HT1080 (cell line): ENCODE data around the gene ARRB1. TPM values are rescaled to one million over a fixed set of nuclear protein-coding genes. Genes with fewer than 3 reads are reported as not detected.
A peak's percentile ranks its signal among the peaks of the same experiment; 100 is the strongest.
"Not testable (repeated sequence)": the region's sequence is repeated elsewhere in the genome, so short reads cannot be mapped to it uniquely, and the experiment has no call there.

Source experiments
- DNase-seq: peaks from one replicate; pipeline ENCODE4 v3.0.0-alpha.2; 2015; ENCODE audit warnings: low read depth
- total RNA-seq: library from RNA; depleted of rRNA; stranded (reverse); fragments of >200 nt; shearing (Covaris generic); gene quantifications from 2 replicates; pipeline ENCODE4 v1.2.3, GENCODE V29; 2014

The ARRB1 gene
- total RNA-seq, 1 experiment from 2014 or later: 10.6 TPM

- DNase-seq: peak; percentile 69
These were observed 6.6 kb downstream of the ARRB1 start for GRCh38 chr11:75344761-75345454.

- DNase-seq: no peak
These were observed 7.3 kb downstream of the ARRB1 start for GRCh38 chr11:75344186-75344585.

DNA sequence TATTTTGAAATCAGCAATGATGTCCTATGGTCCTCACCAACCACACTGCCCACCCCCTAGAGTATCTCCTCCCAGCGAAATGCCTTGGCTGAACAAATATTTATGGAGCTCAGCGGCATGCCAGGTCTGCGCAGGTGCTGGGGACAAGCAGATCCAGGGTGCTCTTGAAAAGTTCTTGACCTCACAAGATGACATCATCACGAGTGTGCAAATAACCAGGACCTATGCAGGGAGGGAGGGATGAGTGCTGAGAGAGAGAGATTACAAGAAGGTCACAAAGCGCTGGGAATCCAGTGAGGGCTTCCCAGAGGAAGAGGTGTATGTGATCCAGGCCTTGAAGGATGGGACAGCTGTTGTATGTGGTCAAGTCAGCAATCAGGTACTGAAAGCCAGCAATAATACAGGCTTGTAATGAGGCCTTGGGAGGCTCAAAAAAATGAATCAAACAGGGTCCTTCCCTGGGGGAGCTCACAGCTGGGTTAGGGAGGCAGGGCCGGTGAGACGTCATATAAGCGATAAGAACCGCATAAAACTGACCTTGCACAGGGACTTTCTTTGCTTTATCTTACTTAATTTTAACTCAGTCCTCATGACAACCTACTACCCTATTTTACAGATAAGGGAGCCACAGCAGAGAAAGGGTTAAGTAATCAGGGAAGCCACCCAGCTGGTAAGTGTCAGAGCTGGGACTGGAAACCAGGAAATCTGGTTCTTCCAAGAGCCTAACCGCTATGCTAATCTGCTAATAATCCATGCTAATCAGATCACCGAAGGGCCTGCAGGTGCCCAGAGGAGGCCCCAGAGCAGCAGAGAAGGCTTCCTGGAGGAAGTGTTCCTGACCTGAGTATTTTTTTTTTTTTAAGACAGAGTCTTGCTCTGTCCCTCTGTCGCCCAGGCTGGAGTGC, 8.2 kb downstream of the ARRB1 start:
- no peak for DNase-seq

- DNase-seq: no peak
These were observed 9.1 kb downstream of the ARRB1 start for GRCh38 chr11:75342231-75342918.

DNA sequence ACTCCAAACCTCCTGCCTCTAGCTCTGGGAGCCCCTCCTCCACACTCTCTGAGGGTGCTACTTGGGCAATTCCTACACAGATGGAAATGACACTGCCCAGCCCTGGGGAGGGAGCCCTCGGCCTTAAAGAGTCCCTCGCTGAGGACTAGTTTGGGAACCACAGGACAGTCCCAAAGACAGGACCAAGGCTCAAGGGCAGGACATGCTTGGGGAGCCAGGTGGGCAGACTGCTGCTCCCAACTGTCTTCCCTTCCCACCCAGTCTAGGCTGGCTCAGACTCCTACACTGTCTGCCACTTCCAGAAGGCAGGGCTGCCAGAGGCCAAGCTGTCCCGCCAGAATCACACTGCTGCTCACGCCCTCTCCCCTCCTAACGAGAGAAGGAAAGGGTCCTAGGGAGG, 9.8 kb downstream of the ARRB1 start:
- no peak for DNase-seq

- DNase-seq: no peak
These were observed 11.6 kb downstream of the ARRB1 start for GRCh38 chr11:75339685-75340409.

- DNase-seq: no peak
These were observed 12.8 kb downstream of the ARRB1 start for GRCh38 chr11:75338516-75339208.

DNA sequence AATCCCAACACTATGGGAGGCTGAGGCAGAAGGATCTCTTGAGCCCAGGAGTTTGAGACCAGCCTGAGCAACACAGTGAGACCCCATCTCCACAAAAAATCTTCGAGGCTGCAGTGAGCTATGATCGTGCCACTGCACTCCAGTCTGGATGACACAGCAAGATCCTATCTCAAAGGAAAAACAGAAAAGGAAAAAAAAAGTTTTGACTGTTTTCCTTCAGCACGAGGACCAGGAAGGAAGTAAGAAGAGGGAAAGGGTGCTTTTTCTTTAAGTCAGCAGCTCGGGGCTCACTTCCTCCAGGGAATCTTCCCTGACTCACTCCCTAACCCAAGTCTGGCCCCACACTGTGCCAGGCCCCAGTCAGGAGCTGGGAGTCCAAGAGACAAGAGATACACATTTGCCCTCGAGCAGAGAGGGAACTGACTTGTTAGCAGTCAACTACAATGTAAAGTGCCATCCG, 14.2 kb downstream of the ARRB1 start:
- peak; percentile 79 for DNase-seq

DNA sequence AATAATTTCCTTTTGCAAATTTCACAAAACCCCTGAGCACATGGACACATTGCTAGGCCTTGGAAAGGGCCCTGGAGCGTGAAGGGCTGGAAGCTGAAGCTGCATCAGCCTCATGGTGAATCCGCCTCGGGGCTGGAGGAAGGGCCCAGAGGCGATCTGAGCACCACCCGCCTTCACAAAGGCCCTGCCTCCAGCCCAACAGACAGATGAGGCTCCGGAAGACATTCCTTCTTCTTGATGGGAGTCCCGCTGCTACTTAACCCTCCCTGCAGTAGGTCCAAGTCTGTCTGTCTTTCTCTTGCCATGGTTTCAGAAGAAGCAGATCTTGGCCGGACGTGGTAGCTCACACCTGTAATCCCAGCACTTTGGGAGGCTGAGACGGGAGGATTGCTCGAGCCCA, 16.5 kb downstream of the ARRB1 start:
- DNase-seq: no peak

GRCh38 chr11:75334402-75334891, 17.0 kb downstream of the ARRB1 start:
- no peak for DNase-seq

- DNase-seq: no peak
These were observed 17.7 kb downstream of the ARRB1 start for GRCh38 chr11:75333807-75334140.

DNA sequence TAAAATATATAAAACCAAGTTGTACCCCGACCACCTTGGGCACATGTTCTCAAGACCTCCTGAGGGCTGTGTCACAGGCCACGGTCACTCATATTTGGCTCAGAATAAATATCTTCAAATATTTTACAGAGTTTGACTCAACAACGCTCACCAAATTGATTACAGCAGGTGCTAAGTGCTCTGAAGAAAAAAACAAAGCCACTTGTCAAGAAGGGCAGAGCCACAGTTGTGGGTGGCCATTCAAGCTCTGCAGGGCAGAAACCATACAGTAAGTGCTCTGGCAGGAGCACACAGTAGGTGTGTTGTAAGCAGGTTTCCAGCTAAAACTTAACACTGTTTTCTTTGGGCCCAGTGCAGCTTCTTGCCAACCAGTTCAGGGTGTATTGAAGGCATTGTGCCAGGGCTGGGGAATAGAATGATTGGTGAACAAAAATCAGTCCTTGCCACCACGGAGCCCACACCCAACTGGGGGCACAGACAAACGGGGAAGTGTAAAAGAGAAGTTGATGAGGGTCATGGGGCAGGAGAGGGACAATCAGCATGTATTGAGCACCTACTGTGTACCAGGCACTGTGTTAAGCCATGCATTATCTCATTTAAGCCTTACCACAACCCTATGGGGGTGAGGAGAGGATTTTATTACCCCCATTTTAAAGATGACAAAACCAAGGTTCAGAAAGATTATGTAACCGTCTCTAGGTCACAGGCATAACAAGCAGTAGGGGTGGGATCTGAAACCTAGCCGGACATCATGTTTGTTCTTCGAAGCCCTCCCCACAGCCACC, 18.2 kb downstream of the ARRB1 start:
- DNase-seq: no peak

DNA sequence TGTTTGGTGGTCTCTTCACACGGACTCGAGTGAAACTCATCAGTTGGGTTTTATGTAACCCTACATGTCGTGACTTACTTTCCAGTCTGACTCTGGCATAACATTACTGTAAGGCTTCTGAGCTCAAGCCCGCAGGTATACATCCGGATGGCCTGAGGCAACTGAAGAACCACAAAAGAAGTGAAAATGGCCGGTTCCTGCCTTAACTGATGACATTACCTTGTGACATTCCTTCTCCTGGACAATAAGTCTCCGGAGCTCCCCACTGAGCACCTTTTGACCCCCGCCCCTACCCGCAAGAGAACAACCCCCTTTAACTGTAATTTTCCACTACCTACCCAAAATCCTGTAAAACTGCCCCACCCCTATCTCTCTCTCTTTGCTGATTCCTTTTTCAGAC, 19.7 kb downstream of the ARRB1 start:
- not testable (repeated sequence) for DNase-seq

DNA sequence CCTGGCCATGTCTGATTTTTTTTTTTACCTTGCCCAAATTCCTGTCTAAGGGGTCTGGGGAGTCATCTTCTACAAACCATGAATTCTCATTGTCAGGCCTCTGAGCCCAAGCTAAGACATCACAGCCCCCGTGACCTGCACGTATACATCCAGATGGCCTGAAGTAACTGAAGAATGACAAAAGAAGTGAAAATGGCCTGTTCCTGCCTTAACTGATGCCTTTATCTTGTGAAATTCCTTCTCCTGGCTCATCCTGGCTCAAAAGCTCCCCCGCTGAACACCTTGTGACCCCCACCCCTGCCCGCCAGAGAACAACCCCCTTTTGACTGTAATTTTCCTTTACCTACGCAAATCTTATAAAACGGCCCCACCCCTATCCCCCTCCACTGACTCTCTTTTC, 20.2 kb downstream of the ARRB1 start:
- DNase-seq: not testable (repeated sequence)

DNA sequence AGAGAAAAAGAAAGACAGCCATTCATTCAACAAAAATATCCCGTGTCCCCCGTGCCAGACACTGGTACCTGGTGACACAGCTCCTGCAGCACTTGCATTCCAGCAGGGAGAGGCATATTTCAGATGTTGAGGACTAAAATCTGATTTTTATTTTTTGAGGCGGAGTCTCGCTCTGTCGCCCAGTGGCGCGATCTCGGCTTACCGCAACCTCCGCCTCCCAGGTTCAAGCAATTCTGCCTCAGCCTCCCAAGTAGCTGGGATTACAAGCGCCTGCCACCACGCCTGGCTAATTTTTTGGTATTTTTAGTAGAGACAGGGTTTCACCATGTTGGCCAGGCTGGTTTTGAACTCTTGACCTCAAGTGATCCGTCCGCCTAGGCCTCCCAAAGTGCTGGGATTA, 20.6 kb downstream of the ARRB1 start:
- not testable (repeated sequence) for DNase-seq

DNA sequence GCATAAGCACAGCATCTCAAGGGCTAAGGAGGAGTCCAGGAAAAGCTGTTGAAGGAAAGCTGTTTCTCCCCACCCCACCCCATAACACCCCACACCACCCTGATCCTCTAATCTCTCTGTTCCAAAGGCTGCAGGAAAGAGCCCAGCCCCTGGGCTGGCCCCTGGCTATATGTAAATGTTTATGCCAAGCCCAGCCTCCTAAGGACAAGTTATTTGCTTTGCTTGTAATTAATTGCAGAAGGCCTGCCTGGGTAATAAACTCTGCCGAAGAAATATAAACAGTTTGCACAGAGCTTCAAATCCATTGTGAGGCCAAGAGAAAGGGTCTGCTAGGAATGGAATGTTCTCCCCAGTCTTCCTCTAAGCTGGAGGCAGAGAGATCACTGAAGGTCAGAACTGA, 21.2 kb downstream of the ARRB1 start:
- no peak for DNase-seq

GRCh38 chr11:75328426-75329277, 22.8 kb downstream of the ARRB1 start:
- DNase-seq: peak; percentile 85

GRCh38 chr11:75326439-75326810, 25.0 kb downstream of the ARRB1 start:
- DNase-seq: no peak
